ENCODE results near the gene TTC21A.

TTC21A gene

DNA sequence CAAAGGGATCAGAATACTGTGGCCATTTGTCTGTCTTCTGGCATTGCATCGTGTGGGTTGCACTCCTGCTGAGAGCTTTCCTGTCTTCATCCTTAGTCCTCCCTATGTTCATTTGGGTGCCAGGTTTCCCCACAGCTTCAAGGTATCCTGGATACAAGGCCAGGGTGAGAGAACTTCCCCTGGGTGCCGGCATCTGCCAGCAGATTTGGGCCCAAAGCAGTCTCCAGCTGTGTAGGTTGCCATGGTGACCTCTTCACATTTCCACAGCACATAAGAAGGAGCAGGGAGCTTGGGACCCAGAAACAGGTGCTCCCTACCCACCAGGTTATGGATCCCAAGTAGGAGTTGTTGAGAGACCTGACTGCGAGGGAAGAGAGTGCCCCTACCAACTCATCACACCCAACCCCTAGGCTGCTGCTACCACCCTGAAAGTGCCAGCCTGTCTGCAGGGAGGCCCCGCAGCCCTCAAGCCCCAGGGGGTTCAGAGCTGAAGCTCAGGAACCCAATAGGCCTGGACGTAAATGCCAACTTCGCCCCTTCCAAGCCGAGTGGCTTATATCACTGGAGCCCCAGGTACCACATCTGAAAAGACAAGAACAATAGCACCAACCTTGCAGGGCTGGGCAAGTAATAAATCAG lies 19.9 kb downstream of the TTC21A start (continued):
- TF ChIP-seq BCL11A (tag by site-specific recombination; IDR thresholded peaks at IDR 0.05; ENCODE audit: low read depth) (no peak), ZNF521 (tag by site-specific recombination; IDR thresholded peaks at IDR 0.05) (no peak), ZNF248 (tag by site-specific recombination; IDR thresholded peaks at IDR 0.05) (no peak), ZNF146 (tag by site-specific recombination; IDR thresholded peaks at IDR 0.05) (no peak)

DNA sequence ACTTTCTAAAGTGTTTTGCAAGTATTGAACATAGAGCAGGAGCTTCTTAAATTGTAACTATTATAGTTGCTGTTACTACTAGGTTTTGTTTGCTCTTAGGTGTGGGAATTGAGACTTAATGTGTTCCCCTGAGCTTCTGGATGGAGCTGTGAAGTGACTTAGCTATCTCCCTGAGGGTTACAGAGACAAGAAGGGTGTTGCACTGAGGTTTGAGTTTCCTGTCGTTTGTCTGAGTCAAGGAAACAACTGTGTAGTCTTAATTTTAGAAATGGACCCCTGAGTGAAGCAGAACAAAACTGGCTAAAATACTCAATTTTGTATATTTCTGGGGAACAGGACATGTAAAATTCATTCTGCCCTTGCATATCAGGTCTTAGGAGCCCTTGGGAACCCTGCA lies 20.4 kb downstream of the TTC21A start:
- H3K9me3 ChIP-seq (ENCODE audit: control insufficient read depth, insufficient read depth, low read depth, low read length): no peaks in the 10 kb centered on the region
- TF ChIP-seq SP3 (tag by site-specific recombination; IDR thresholded peaks at IDR 0.05): no peak
- no peak for TF ChIP-seq ZNF549 (tag by site-specific recombination; IDR thresholded peaks at IDR 0.05)
- no peak for TF ChIP-seq ZNF621 (tag by site-specific recombination; IDR thresholded peaks at IDR 0.05)
- TF ChIP-seq, protein P1, sequence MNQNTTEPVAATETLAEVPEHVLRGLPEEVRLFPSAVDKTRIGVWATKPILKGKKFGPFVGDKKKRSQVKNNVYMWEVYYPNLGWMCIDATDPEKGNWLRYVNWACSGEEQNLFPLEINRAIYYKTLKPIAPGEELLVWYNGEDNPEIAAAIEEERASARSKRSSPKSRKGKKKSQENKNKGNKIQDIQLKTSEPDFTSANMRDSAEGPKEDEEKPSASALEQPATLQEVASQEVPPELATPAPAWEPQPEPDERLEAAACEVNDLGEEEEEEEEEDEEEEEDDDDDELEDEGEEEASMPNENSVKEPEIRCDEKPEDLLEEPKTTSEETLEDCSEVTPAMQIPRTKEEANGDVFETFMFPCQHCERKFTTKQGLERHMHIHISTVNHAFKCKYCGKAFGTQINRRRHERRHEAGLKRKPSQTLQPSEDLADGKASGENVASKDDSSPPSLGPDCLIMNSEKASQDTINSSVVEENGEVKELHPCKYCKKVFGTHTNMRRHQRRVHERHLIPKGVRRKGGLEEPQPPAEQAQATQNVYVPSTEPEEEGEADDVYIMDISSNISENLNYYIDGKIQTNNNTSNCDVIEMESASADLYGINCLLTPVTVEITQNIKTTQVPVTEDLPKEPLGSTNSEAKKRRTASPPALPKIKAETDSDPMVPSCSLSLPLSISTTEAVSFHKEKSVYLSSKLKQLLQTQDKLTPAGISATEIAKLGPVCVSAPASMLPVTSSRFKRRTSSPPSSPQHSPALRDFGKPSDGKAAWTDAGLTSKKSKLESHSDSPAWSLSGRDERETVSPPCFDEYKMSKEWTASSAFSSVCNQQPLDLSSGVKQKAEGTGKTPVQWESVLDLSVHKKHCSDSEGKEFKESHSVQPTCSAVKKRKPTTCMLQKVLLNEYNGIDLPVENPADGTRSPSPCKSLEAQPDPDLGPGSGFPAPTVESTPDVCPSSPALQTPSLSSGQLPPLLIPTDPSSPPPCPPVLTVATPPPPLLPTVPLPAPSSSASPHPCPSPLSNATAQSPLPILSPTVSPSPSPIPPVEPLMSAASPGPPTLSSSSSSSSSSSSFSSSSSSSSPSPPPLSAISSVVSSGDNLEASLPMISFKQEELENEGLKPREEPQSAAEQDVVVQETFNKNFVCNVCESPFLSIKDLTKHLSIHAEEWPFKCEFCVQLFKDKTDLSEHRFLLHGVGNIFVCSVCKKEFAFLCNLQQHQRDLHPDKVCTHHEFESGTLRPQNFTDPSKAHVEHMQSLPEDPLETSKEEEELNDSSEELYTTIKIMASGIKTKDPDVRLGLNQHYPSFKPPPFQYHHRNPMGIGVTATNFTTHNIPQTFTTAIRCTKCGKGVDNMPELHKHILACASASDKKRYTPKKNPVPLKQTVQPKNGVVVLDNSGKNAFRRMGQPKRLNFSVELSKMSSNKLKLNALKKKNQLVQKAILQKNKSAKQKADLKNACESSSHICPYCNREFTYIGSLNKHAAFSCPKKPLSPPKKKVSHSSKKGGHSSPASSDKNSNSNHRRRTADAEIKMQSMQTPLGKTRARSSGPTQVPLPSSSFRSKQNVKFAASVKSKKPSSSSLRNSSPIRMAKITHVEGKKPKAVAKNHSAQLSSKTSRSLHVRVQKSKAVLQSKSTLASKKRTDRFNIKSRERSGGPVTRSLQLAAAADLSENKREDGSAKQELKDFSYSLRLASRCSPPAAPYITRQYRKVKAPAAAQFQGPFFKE (tag by site-specific recombination; IDR thresholded peaks at IDR 0.05; ENCODE audit: borderline replicate concordance): no peak
- no peak for TF ChIP-seq MZF1 (tag by site-specific recombination; IDR thresholded peaks at IDR 0.05; ENCODE audit: borderline replicate concordance)
- no peak overlapping the region for H3K27ac ChIP-seq (ENCODE audit: extremely low read depth, low read depth, low read length)
- no peak overlapping the region for H3K4me3 ChIP-seq (ENCODE audit: low read depth, low read length)
- ChIA-PET POLR2A (interaction anchor here (0.8 to 1.3 kb wide), 2 partner anchors 20 to 50 kb away, joined by 3 to 5 read pairs; partner anchors contain the start of genes GORASP1 and TTC21A), CTCF (interaction anchor here (1.2 to 8.1 kb wide), 6 partner anchors 12 to 164 kb away, joined by 4 to 145 read pairs (median 33); no protein-coding TSS in a partner anchor)
- no peaks in the 10 kb centered on the region for H3K36me3 ChIP-seq (ENCODE audit: control insufficient read depth in 2 of 2, insufficient read depth in 1 of 2, low read length in 2 of 2)
- H3K4me1 ChIP-seq (ENCODE audit: control insufficient read depth, insufficient read depth, low read length): no peaks in the 10 kb centered on the region

DNA sequence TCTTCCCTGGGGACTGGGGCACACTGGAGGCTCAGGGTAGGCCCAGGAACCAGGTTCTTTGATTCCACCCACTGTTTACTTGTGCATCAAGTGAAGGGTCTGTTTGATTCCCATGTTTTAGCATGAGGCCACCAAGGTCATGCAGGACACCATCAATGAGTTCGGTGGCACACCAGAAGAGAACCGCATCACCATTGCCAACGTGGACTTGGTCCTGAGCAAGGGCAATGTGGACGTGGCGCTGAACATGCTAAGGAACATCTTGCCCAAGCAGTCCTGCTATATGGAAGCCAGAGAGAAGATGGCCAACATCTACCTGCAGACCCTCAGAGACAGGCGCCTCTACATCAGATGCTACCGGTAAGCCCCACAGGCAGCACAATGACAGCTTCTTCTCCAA lies 21.5 kb downstream of the TTC21A start:
- CTCF ChIA-PET: interaction anchor here (5.2 to 8.1 kb wide), 3 partner anchors 61 to 163 kb away, joined by 47 to 145 read pairs (median 64); no protein-coding TSS in a partner anchor
- TF ChIP-seq, protein P2, sequence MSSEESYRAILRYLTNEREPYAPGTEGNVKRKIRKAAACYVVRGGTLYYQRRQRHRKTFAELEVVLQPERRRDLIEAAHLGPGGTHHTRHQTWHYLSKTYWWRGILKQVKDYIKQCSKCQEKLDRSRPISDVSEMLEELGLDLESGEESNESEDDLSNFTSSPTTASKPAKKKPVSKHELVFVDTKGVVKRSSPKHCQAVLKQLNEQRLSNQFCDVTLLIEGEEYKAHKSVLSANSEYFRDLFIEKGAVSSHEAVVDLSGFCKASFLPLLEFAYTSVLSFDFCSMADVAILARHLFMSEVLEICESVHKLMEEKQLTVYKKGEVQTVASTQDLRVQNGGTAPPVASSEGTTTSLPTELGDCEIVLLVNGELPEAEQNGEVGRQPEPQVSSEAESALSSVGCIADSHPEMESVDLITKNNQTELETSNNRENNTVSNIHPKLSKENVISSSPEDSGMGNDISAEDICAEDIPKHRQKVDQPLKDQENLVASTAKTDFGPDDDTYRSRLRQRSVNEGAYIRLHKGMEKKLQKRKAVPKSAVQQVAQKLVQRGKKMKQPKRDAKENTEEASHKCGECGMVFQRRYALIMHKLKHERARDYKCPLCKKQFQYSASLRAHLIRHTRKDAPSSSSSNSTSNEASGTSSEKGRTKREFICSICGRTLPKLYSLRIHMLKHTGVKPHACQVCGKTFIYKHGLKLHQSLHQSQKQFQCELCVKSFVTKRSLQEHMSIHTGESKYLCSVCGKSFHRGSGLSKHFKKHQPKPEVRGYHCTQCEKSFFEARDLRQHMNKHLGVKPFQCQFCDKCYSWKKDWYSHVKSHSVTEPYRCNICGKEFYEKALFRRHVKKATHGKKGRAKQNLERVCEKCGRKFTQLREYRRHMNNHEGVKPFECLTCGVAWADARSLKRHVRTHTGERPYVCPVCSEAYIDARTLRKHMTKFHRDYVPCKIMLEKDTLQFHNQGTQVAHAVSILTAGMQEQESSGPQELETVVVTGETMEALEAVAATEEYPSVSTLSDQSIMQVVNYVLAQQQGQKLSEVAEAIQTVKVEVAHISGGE (tag by site-specific recombination; conservative IDR thresholded peaks at IDR 0.05; ENCODE audit: low read depth): no peak
- TF ChIP-seq, protein P3, sequence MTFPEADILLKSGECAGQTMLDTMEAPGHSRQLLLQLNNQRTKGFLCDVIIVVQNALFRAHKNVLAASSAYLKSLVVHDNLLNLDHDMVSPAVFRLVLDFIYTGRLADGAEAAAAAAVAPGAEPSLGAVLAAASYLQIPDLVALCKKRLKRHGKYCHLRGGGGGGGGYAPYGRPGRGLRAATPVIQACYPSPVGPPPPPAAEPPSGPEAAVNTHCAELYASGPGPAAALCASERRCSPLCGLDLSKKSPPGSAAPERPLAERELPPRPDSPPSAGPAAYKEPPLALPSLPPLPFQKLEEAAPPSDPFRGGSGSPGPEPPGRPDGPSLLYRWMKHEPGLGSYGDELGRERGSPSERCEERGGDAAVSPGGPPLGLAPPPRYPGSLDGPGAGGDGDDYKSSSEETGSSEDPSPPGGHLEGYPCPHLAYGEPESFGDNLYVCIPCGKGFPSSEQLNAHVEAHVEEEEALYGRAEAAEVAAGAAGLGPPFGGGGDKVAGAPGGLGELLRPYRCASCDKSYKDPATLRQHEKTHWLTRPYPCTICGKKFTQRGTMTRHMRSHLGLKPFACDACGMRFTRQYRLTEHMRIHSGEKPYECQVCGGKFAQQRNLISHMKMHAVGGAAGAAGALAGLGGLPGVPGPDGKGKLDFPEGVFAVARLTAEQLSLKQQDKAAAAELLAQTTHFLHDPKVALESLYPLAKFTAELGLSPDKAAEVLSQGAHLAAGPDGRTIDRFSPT (tag by site-specific recombination; IDR thresholded peaks at IDR 0.05): no peak
- TF ChIP-seq ZNF433 (tag by site-specific recombination; IDR thresholded peaks at IDR 0.05; ENCODE audit: low read depth): no peak
- TF ChIP-seq, protein P4, sequence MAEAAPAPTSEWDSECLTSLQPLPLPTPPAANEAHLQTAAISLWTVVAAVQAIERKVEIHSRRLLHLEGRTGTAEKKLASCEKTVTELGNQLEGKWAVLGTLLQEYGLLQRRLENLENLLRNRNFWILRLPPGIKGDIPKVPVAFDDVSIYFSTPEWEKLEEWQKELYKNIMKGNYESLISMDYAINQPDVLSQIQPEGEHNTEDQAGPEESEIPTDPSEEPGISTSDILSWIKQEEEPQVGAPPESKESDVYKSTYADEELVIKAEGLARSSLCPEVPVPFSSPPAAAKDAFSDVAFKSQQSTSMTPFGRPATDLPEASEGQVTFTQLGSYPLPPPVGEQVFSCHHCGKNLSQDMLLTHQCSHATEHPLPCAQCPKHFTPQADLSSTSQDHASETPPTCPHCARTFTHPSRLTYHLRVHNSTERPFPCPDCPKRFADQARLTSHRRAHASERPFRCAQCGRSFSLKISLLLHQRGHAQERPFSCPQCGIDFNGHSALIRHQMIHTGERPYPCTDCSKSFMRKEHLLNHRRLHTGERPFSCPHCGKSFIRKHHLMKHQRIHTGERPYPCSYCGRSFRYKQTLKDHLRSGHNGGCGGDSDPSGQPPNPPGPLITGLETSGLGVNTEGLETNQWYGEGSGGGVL (tag by site-specific recombination; IDR thresholded peaks at IDR 0.05): no peak
- no peak for TF ChIP-seq SCRT2 (tag by site-specific recombination; IDR thresholded peaks at IDR 0.05)
- no peak for TF ChIP-seq ZNF624 (tag by site-specific recombination; IDR thresholded peaks at IDR 0.05)
- TF ChIP-seq, protein P5, sequence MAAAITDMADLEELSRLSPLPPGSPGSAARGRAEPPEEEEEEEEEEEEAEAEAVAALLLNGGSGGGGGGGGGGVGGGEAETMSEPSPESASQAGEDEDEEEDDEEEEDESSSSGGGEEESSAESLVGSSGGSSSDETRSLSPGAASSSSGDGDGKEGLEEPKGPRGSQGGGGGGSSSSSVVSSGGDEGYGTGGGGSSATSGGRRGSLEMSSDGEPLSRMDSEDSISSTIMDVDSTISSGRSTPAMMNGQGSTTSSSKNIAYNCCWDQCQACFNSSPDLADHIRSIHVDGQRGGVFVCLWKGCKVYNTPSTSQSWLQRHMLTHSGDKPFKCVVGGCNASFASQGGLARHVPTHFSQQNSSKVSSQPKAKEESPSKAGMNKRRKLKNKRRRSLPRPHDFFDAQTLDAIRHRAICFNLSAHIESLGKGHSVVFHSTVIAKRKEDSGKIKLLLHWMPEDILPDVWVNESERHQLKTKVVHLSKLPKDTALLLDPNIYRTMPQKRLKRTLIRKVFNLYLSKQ (tag by site-specific recombination; IDR thresholded peaks at IDR 0.05; ENCODE audit: borderline replicate concordance): no peak
- no peak for TF ChIP-seq ZNF366 (tag by site-specific recombination; conservative IDR thresholded peaks at IDR 0.05)

More for the DNA sequence above, 21.5 kb downstream of the TTC21A start:
- POLR2A ChIA-PET: no interaction called here
- Histone ChIP-seq H3K4me1 (ENCODE audit: control insufficient read depth, insufficient read depth, low read length) (no peaks in the 10 kb centered on the region), H3K9me3 (ENCODE audit: control insufficient read depth, insufficient read depth, low read depth, low read length) (no peaks in the 10 kb centered on the region), H3K27ac (ENCODE audit: extremely low read depth, low read depth, low read length) (no peak overlapping the region), H3K4me3 (ENCODE audit: low read depth, low read length) (no peak overlapping the region), H3K36me3 (ENCODE audit: control insufficient read depth in 2 of 2, insufficient read depth in 1 of 2, low read length in 2 of 2) (no peaks in the 10 kb centered on the region)
